Measurements from ENCODE around the gene MAMDC2. TPM values are rescaled to one million over a fixed set of nuclear protein-coding genes. Genes with fewer than 3 reads are reported as not detected.

Gene MAMDC2
- total and polyA plus RNA-seq, 2 donors (not counting 1 experiment from before 2014, with no cell fraction given) = not detected

- ChIA-PET POLR2A (no interaction called here), CTCF (no interaction called here)
- Histone ChIP-seq H2AFZ (ENCODE audit: insufficient read depth, low read depth, low read length, poor library complexity, severe bottlenecking) (no peak overlapping the region), H3K27ac (ENCODE audit: low read length in 2 of 2) (no peak overlapping the region), H3K36me3 (replicated peaks in 1 of 2; ENCODE audit: control extremely low read depth in 1 of 2, control insufficient read depth in 1 of 2, extremely low read depth in 1 of 2, insufficient read depth in 2 of 2, low read length in 1 of 2) (no peaks in the 10 kb centered on the region), H3K4me3 (ENCODE audit: control extremely low read depth in 1 of 5, extremely low read depth in 1 of 5, insufficient read depth in 1 of 5, low read depth in 2 of 5, low read length in 4 of 5) (no peak overlapping the region), H3K9ac (ENCODE audit: low read length) (no peak overlapping the region), H3K9me3 (ENCODE audit: control extremely low read depth in 1 of 3, control insufficient read depth in 2 of 3, insufficient read depth in 1 of 3, low read length in 2 of 3) (peaks cover 0 to 5% (median 0%) of the 10 kb centered on the region in 3 donors), H3K27me3 (replicated peaks in 1 of 4; ENCODE audit: control extremely low read depth in 1 of 4, control insufficient read depth in 3 of 4, insufficient read depth in 4 of 4, low read length in 3 of 4) (peaks cover 0 to 2% (median 0%) of the 10 kb centered on the region in 4 experiments), H3K4me2 (replicated peaks; ENCODE audit: low read depth, low read length, poor library complexity, severe bottlenecking) (no peak overlapping the region), H4K20me1 (ENCODE audit: control insufficient read depth, insufficient read depth, low read length, poor library complexity, severe bottlenecking) (no peaks in the 10 kb centered on the region), H3K4me1 (ENCODE audit: control insufficient read depth in 2 of 2, insufficient read depth in 2 of 2, low read length in 2 of 2) (no peaks in the 10 kb centered on the region), H3K79me2 (ENCODE audit: control insufficient read depth, insufficient read depth, low read length) (no peaks in the 10 kb centered on the region)
- H3K9me3 Mint-ChIP-seq (ENCODE audit: insufficient read depth) = no peaks in the 10 kb centered on the region
- H3K4me3 Mint-ChIP-seq = no peak overlapping the region
- H3K27me3 Mint-ChIP-seq = peaks cover 9% of the 10 kb centered on the region
- no CpG with 5 or more reads among the region's 1 CpG for WGBS (ENCODE audit: insufficient coverage)
- intact Hi-C loops (cut with micrococcal nuclease) = no loop called here
- TF ChIP-seq CTCF (IDR thresholded peaks at IDR 0.05) (no peak), EZH2 (IDR thresholded peaks at IDR 0.05; ENCODE audit: borderline replicate concordance, insufficient read depth, low read depth, low read length, poor library complexity, severe bottlenecking) (no peak)
- H3K4me1 Mint-ChIP-seq = no peaks in the 10 kb centered on the region
- H3K27ac Mint-ChIP-seq = no peak overlapping the region
- DNase-seq (no peak), ATAC-seq (ENCODE audit: low read depth) (no peak)
Observed at GRCh38 chr9:70030156-70030555, 13.5 kb upstream of the MAMDC2 start.

GRCh38 chr9:70031141-70031545 is 12.5 kb upstream of the MAMDC2 start:
- no peaks in the 10 kb centered on the region for H3K36me3 ChIP-seq (replicated peaks in 1 of 2; ENCODE audit: control extremely low read depth in 1 of 2, control insufficient read depth in 1 of 2, extremely low read depth in 1 of 2, insufficient read depth in 2 of 2, low read length in 1 of 2)
- Mint-ChIP-seq H3K27ac (no peak overlapping the region), H3K4me1 (no peaks in the 10 kb centered on the region), H3K27me3 (peaks cover 9% of the 10 kb centered on the region), H3K4me3 (no peak overlapping the region), H3K9me3 (ENCODE audit: insufficient read depth) (no peaks in the 10 kb centered on the region)
- ATAC-seq (ENCODE audit: low read depth) = no peak
- no peak overlapping the region for H3K27ac ChIP-seq (ENCODE audit: low read length in 2 of 2)
- H3K9me3 ChIP-seq (ENCODE audit: control extremely low read depth in 1 of 3, control insufficient read depth in 2 of 3, insufficient read depth in 1 of 3, low read length in 2 of 3) = no peaks in the 10 kb centered on the region
- POLR2A ChIA-PET = no interaction called here
- CTCF ChIA-PET = no interaction called here
- WGBS (ENCODE audit: insufficient coverage) = 33% methylated on average over 1 of the region's 1 CpG
- no peaks in the 10 kb centered on the region for H3K4me1 ChIP-seq (ENCODE audit: control insufficient read depth in 2 of 2, insufficient read depth in 2 of 2, low read length in 2 of 2)
- H4K20me1 ChIP-seq (ENCODE audit: control insufficient read depth, insufficient read depth, low read length, poor library complexity, severe bottlenecking) = no peaks in the 10 kb centered on the region
- H3K4me3 ChIP-seq (ENCODE audit: control extremely low read depth in 1 of 5, extremely low read depth in 1 of 5, insufficient read depth in 1 of 5, low read depth in 2 of 5, low read length in 4 of 5) = no peak overlapping the region
- no peaks in the 10 kb centered on the region for H3K79me2 ChIP-seq (ENCODE audit: control insufficient read depth, insufficient read depth, low read length)
- no peak for DNase-seq
- intact Hi-C loops (cut with micrococcal nuclease) = no loop called here
- H3K27me3 ChIP-seq (replicated peaks in 1 of 4; ENCODE audit: control extremely low read depth in 1 of 4, control insufficient read depth in 3 of 4, insufficient read depth in 4 of 4, low read length in 3 of 4) = peaks cover 0 to 2% (median 0%) of the 10 kb centered on the region in 4 experiments
- H3K9ac ChIP-seq (ENCODE audit: low read length) = no peak overlapping the region
- TF ChIP-seq CTCF (IDR thresholded peaks at IDR 0.05) = no peak
- no peak for TF ChIP-seq EZH2 (IDR thresholded peaks at IDR 0.05; ENCODE audit: borderline replicate concordance, insufficient read depth, low read depth, low read length, poor library complexity, severe bottlenecking)
- no peak overlapping the region for H2AFZ ChIP-seq (ENCODE audit: insufficient read depth, low read depth, low read length, poor library complexity, severe bottlenecking)
- no peak overlapping the region for H3K4me2 ChIP-seq (replicated peaks; ENCODE audit: low read depth, low read length, poor library complexity, severe bottlenecking)

Data from B cell (primary cell).